ENCODE measurements around the gene TTLL7. TPM values are rescaled to one million over a fixed set of nuclear protein-coding genes. Genes with fewer than 3 reads are reported as not detected.
A peak's percentile ranks its signal among the peaks of the same experiment; 100 is the strongest.

The TTLL7 gene
- total and polyA plus RNA-seq, 8 donors: 1.4 to 50.8 (median 8.5) TPM

DNA sequence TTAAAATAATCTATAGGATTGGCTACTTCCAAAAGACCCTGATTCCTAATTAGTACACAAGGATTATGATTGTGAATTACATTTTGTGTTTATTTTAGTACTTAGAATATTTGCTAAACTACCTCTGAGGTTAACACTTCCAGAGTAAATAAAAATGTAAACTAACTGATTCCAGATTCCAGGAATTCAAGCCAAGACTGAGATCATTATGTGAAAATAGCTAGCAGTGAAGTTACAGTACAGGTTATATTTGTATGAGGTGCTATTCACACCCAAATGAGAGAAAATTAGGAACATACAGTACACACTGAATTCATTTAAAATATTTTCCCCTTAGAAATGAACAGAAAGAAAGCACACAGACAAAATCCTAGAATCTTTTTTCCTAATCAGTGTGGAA is 28.8 kb downstream of the TTLL7 start:
- intact Hi-C loops (cut with DNase I; ENCODE audit: low total_unique reads): no loop called here
- no peaks in the 10 kb centered on the region for H3K27me3 ChIP-seq
- TF ChIP-seq EP300 (IDR thresholded peaks at IDR 0.05) (no peak), POLR2A (IDR thresholded peaks at IDR 0.05) (no peak), POLR2AphosphoS5 (IDR thresholded peaks at IDR 0.05) (no peak)
- TF ChIP-seq, protein P1, sequence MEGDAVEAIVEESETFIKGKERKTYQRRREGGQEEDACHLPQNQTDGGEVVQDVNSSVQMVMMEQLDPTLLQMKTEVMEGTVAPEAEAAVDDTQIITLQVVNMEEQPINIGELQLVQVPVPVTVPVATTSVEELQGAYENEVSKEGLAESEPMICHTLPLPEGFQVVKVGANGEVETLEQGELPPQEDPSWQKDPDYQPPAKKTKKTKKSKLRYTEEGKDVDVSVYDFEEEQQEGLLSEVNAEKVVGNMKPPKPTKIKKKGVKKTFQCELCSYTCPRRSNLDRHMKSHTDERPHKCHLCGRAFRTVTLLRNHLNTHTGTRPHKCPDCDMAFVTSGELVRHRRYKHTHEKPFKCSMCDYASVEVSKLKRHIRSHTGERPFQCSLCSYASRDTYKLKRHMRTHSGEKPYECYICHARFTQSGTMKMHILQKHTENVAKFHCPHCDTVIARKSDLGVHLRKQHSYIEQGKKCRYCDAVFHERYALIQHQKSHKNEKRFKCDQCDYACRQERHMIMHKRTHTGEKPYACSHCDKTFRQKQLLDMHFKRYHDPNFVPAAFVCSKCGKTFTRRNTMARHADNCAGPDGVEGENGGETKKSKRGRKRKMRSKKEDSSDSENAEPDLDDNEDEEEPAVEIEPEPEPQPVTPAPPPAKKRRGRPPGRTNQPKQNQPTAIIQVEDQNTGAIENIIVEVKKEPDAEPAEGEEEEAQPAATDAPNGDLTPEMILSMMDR (IDR thresholded peaks at IDR 0.05): no peak
- H3K27ac ChIP-seq: no peak overlapping the region
- no peak for DNase-seq
- peaks cover 0 to 12% (median 4%) of the 10 kb centered on the region in 4 donors for H3K4me1 ChIP-seq
- H3K9me3 ChIP-seq: no peaks in the 10 kb centered on the region
- H3K4me3 ChIP-seq: no peak overlapping the region
- H3K36me3 ChIP-seq: no peaks in the 10 kb centered on the region

- WGBS, 5 donors: 94 to 98% (median 95%) methylated on average over 1 of the region's 1 CpG
- Histone ChIP-seq H3K36me3 (no peaks in the 10 kb centered on the region), H3K27ac (no peak overlapping the region), H3K4me3 (no peak overlapping the region), H3K4me1 (peaks cover 0 to 16% (median 6%) of the 10 kb centered on the region in 4 donors), H3K9me3 (no peaks in the 10 kb centered on the region), H3K27me3 (no peaks in the 10 kb centered on the region)
- intact Hi-C loops (cut with DNase I; ENCODE audit: low total_unique reads): no loop called here
- TF ChIP-seq, protein P1 (IDR thresholded peaks at IDR 0.05): no peak
- no peak for DNase-seq
Measured at GRCh38 chr1:83967336-83967735, 31.6 kb downstream of the TTLL7 start.

GRCh38 chr1:83964153-83964552 is 34.8 kb downstream of the TTLL7 start:
- H3K4me3 ChIP-seq: no peak overlapping the region
- intact Hi-C loops (cut with DNase I; ENCODE audit: low total_unique reads): no loop called here

DNA sequence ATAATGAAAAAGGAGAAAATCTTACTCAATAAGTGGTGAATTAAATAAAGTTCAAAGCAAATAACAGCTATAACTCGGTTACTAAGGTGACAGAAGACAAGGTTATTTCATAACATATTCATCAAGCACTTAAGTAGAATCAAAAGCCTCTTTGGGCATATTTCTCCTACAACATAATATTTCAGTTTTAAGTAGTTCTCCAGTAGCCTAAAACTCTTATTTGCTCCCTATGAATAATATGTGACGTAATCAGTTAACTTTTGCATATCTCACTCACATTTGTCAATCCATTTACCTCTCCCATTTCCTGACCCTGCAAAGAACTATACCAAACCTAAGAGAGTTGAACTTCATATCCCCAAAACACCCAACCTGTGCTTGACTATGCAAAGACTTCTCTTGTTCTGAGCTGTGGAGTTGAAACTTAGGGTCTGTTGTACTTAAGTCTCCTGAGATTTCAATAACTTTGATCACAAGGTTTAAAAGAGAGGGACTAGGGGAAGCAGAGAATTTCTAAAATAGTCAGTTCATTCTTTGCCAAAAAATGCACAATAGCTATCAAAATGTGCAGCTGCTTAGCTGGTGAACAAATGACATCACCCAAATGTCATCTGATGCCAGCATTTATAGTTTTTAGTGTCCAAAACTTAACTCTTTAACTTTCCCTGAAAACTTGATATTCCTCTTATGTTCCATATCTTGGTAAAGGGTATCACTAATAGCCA is 37.2 kb downstream of the TTLL7 start:
- H3K27ac ChIP-seq: no peak overlapping the region
- intact Hi-C loops (cut with DNase I; ENCODE audit: low total_unique reads): no loop called here
- H3K27me3 ChIP-seq: no peaks in the 10 kb centered on the region
- no peak for DNase-seq
- peaks cover 0 to 32% (median 13%) of the 10 kb centered on the region in 4 donors for H3K4me1 ChIP-seq
- no peaks in the 10 kb centered on the region for H3K9me3 ChIP-seq
- TF ChIP-seq POLR2A (IDR thresholded peaks at IDR 0.05) (no peak), EP300 (IDR thresholded peaks at IDR 0.05) (no peak), POLR2AphosphoS5 (IDR thresholded peaks at IDR 0.05) (no peak)
- TF ChIP-seq, protein P1 (IDR thresholded peaks at IDR 0.05): no peak
- no peak overlapping the region for H3K4me3 ChIP-seq
- H3K36me3 ChIP-seq: no peaks in the 10 kb centered on the region
- 44 to 71% (median 61%) methylated on average over 2 of the region's 2 CpGs for WGBS, 5 donors

More at GRCh38 chr1:83964153-83964552, 34.8 kb downstream of the TTLL7 start:
- H3K27me3 ChIP-seq: no peaks in the 10 kb centered on the region
- H3K36me3 ChIP-seq: no peaks in the 10 kb centered on the region
- H3K4me1 ChIP-seq: peaks cover 0 to 32% (median 13%) of the 10 kb centered on the region in 4 donors
- DNase-seq: no peak
- H3K27ac ChIP-seq: peak overlapping the region in 2 of 5 donors; percentile 3 to 11
- no peaks in the 10 kb centered on the region for H3K9me3 ChIP-seq
- TF ChIP-seq POLR2A (IDR thresholded peaks at IDR 0.05): no peak
- no peak for TF ChIP-seq POLR2AphosphoS5 (IDR thresholded peaks at IDR 0.05)
- no peak for TF ChIP-seq EP300 (IDR thresholded peaks at IDR 0.05)
- TF ChIP-seq, protein P1 (IDR thresholded peaks at IDR 0.05): no peak
